ENCODE results near the gene SDHC.

DNA sequence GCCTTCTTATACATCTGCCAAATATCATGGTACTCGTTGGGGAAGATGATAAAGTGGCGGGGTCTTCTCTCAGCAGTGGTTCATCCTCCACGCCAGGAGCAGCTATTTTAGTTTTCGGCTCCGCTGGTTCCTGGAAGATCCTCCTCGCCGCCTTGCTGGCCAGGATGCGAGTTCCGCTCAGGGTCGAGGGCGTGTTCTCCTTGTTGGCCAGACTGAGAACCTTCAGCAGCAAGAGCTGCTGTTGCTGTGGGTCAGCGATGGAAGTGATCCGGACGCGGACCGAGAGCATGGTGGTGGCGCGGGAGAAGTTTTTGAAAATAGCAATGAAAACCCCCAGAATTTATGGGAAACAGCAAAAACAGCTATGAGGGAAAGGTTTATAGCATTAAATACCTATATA is 64.9 kb downstream of the SDHC start:
- TF ChIP-seq CTCF (conservative IDR thresholded peaks at IDR 0.05; ENCODE audit: low read length): no peak
- no peak for TF ChIP-seq EZH2phosphoT487 (IDR thresholded peaks at IDR 0.05; ENCODE audit: borderline replicate concordance)
